GM18498 (cell line): ENCODE data around the gene SCP2.

ENCODE experiments used
- ATAC-seq: cut with Tn5 transposase; IDR thresholded peaks from one replicate; pipeline ENCODE4 v1.9.1; 2021; ENCODE audit warnings: mild to moderate bottlenecking, moderate library complexity; ENCODE audit not compliant: unreplicated experiment

Gene SCP2

GRCh38 chr1:53066488-53066887 lies 139.4 kb downstream of the SCP2 start:
- ATAC-seq: no peak

GRCh38 chr1:53066891-53067738 lies 140.0 kb downstream of the SCP2 start:
- no peak for ATAC-seq

GRCh38 chr1:53067886-53068285 lies 140.8 kb downstream of the SCP2 start:
- no peak for ATAC-seq

- ATAC-seq: no peak
Measured at GRCh38 chr1:53068314-53069099, 141.4 kb downstream of the SCP2 start.

GRCh38 chr1:53069265-53069662 lies 142.2 kb downstream of the SCP2 start:
- no peak for ATAC-seq

GRCh38 chr1:53069663-53070327 lies 142.7 kb downstream of the SCP2 start:
- no peak for ATAC-seq

GRCh38 chr1:53070621-53071020 lies 143.5 kb downstream of the SCP2 start:
- no peak for ATAC-seq

- no peak for ATAC-seq
Measured at GRCh38 chr1:53071167-53071865, 144.2 kb downstream of the SCP2 start.

- no peak for ATAC-seq
Measured at GRCh38 chr1:53071915-53072314, 144.8 kb downstream of the SCP2 start.

- no peak for ATAC-seq
Measured at GRCh38 chr1:53073287-53073686, 146.2 kb downstream of the SCP2 start.

GRCh38 chr1:53073868-53074311 lies 146.8 kb downstream of the SCP2 start:
- no peak for ATAC-seq

GRCh38 chr1:53074313-53075154 lies 147.5 kb downstream of the SCP2 start:
- ATAC-seq: no peak

GRCh38 chr1:53075206-53075605 lies 148.1 kb downstream of the SCP2 start:
- no peak for ATAC-seq

GRCh38 chr1:53075761-53076163 lies 148.7 kb downstream of the SCP2 start:
- ATAC-seq: no peak

GRCh38 chr1:53076165-53076564 lies 149.1 kb downstream of the SCP2 start:
- ATAC-seq: no peak

GRCh38 chr1:53076721-53077598 lies 149.9 kb downstream of the SCP2 start:
- no peak for ATAC-seq

- no peak for ATAC-seq
Measured at GRCh38 chr1:53077599-53077965, 150.5 kb downstream of the SCP2 start.

GRCh38 chr1:53078333-53079101 lies 151.4 kb downstream of the SCP2 start:
- no peak for ATAC-seq
